A549 (cell line): ENCODE results near the gene PDLIM5.

Experiments used
- CTCF ChIP-seq: fragments of >200 bp; sonication (Bioruptor Twin); formaldehyde crosslinking; IDR thresholded peaks from 3 replicates; pipeline ENCODE4 v1.5.1; 2016
- USF2 ChIP-seq: fragments of 450-650 bp; IDR thresholded peaks from 2 replicates; pipeline ENCODE4 v1.6.1; 2014; ENCODE audit warnings: antibody characterized with exemption

GRCh38 chr4:94691552-94691951, 239.8 kb downstream of the PDLIM5 start:
- TF ChIP-seq CTCF (no peak), USF2 (no peak)
